Nephron progenitor cell (in vitro differentiated cells): ENCODE data around the gene LPCAT1.
"Not testable (repeated sequence)": the region's sequence is repeated elsewhere in the genome, so short reads cannot be mapped to it uniquely, and the experiment has no call there.

ENCODE experiments used
- DNase-seq: peaks from one replicate; pipeline ENCODE4 v3.0.0; 2021
- H3K27ac Mint-ChIP-seq: 2 replicates; pipeline ENCODE4 v1.8.0; 2021; ENCODE audit warnings: mild to moderate bottlenecking, moderate library complexity, mixed read lengths
- H3K27me3 Mint-ChIP-seq: 2 replicates; pipeline ENCODE4 v1.8.0; 2021; ENCODE audit warnings: mild to moderate bottlenecking, low read depth, mixed read lengths; ENCODE audit not compliant: poor library complexity
- H3K36me3 Mint-ChIP-seq: 2 replicates; pipeline ENCODE4 v1.8.0; 2021; ENCODE audit warnings: low read depth, mixed read lengths
- H3K4me1 Mint-ChIP-seq: 2 replicates; pipeline ENCODE4 v1.8.0; 2021; ENCODE audit warnings: mixed read lengths
- H3K4me3 Mint-ChIP-seq: 2 replicates; pipeline ENCODE4 v1.8.0; 2021; ENCODE audit warnings: mild to moderate bottlenecking, moderate library complexity, mixed read lengths
- H3K9me3 Mint-ChIP-seq: 2 replicates; pipeline ENCODE4 v1.8.0; 2021; ENCODE audit warnings: mild to moderate bottlenecking, moderate library complexity, mixed read lengths
- CTCF ChIP-seq: fragments of 200-600 bp; sonication (generic); IDR thresholded peaks from 2 replicates; pipeline ENCODE4 v1.5.0; 2021; ENCODE audit warnings: antibody characterized with exemption

LPCAT1 gene

GRCh38 chr5:1463326-1464095 is 60.2 kb downstream of the LPCAT1 start:
- peaks cover 77% of the 10 kb centered on the region for H3K36me3 Mint-ChIP-seq
- H3K9me3 Mint-ChIP-seq: peaks cover 13% of the 10 kb centered on the region
- no peak overlapping the region for H3K4me3 Mint-ChIP-seq
- no peak for TF ChIP-seq CTCF
- H3K27me3 Mint-ChIP-seq: no peaks in the 10 kb centered on the region
- no peaks in the 10 kb centered on the region for H3K4me1 Mint-ChIP-seq
- peak overlapping the region; percentile 51 for H3K27ac Mint-ChIP-seq
- no peak for DNase-seq

DNA sequence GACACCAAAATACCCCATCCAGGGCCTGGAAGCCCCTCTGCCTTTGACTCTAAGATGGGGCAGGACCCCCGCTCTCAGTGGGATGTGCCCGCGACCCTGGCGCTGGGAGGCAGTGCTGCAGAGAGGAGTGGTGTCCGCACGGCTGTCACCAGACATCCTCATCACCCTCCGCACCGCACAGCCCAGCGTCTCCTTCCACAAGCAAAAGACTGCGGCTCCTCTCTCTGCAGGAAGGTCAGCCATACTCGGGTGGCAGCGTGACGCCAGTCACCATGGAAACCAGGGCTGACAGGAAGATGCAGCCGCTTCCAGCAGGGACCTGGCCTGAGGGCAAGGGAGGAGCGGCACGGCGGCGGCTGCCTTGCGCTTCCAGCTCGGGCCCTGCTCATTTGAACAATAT is 61.4 kb downstream of the LPCAT1 start:
- no peak overlapping the region for H3K4me3 Mint-ChIP-seq
- peaks cover 79% of the 10 kb centered on the region for H3K36me3 Mint-ChIP-seq
- TF ChIP-seq CTCF: no peak
- H3K27ac Mint-ChIP-seq: peak overlapping the region; percentile 68
- H3K4me1 Mint-ChIP-seq: no peaks in the 10 kb centered on the region
- H3K9me3 Mint-ChIP-seq: peaks cover 25% of the 10 kb centered on the region
- no peak for DNase-seq
- H3K27me3 Mint-ChIP-seq: no peaks in the 10 kb centered on the region

DNA sequence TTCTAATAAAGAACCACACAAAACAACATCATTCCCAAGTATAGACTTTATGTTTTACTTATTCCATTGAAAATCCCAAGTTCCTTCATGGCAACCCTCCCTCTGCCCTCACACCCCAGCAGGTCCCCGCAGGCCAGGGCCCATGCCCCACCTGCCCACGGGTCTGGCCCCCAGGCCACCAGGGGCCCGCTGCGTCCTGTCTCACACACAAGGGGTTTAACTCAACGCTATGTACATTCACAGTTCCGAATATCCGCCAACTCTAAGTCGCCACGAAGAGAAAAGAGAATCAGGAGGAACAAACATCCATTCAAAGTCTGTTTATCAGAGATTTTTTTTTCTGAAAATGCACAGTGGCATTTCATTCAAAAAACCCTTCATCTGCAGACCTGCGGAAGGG is 62.4 kb downstream of the LPCAT1 start:
- H3K27me3 Mint-ChIP-seq: no peaks in the 10 kb centered on the region
- peaks cover 84% of the 10 kb centered on the region for H3K36me3 Mint-ChIP-seq
- no peak overlapping the region for H3K27ac Mint-ChIP-seq
- H3K4me3 Mint-ChIP-seq: no peak overlapping the region
- H3K9me3 Mint-ChIP-seq: peaks cover 34% of the 10 kb centered on the region
- H3K4me1 Mint-ChIP-seq: no peaks in the 10 kb centered on the region
- no peak for DNase-seq
- TF ChIP-seq CTCF: no peak

GRCh38 chr5:1460054-1460682 is 63.6 kb downstream of the LPCAT1 start:
- no peaks in the 10 kb centered on the region for H3K27me3 Mint-ChIP-seq
- peaks cover 72% of the 10 kb centered on the region for H3K36me3 Mint-ChIP-seq
- no peak for TF ChIP-seq CTCF
- no peak overlapping the region for H3K4me3 Mint-ChIP-seq
- no peak overlapping the region for H3K27ac Mint-ChIP-seq
- DNase-seq: no peak
- peaks cover 38% of the 10 kb centered on the region for H3K9me3 Mint-ChIP-seq
- no peaks in the 10 kb centered on the region for H3K4me1 Mint-ChIP-seq

- H3K4me3 Mint-ChIP-seq, H3K27ac Mint-ChIP-seq, H3K4me1 Mint-ChIP-seq, H3K27me3 Mint-ChIP-seq, DNase-seq: not testable (repeated sequence)
- Mint-ChIP-seq H3K36me3 (peaks cover 64% of the 10 kb centered on the region), H3K9me3 (peaks cover 43% of the 10 kb centered on the region)
Observed at GRCh38 chr5:1459435-1459834, 64.3 kb downstream of the LPCAT1 start.

DNA sequence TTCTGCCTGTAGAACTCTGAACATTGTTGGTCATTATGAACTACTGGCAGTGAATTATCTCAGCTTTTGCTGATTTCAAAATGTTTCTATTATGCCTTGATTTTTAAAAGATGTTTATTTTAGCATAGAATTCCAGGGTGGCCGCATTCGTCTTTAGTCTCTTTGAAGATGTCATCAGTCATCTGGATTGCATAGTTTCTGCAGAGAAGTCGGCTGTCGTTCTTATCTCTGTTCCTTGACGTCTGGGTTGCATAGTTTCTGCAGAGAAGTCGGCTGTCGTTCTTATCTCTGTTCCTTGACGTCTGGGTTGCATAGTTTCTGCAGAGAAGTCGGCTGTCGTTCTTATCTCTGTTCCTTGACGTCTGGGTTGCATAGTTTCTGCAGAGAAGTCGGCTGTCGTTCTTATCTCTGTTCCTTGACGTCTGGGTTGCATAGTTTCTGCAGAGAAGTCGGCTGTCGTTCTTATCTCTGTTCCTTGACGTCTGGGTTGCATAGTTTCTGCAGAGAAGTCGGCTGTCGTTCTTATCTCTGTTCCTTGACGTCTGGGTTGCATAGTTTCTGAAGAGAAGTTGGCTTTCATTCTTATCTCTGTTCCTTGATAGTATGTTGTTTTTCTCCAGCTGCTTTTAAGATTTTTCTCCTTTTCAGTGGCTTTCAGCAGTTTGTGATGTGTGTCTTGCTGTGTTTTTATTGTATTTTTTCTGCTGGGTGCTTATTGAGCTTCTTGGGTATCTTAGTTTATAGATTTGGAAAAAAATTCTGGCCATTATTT is 67.5 kb downstream of the LPCAT1 start:
- peaks cover 71% of the 10 kb centered on the region for H3K9me3 Mint-ChIP-seq
- H3K4me3 Mint-ChIP-seq, DNase-seq, H3K4me1 Mint-ChIP-seq, H3K27ac Mint-ChIP-seq: not testable (repeated sequence)
- peaks cover 37% of the 10 kb centered on the region for H3K36me3 Mint-ChIP-seq
- H3K27me3 Mint-ChIP-seq: peaks cover 30% of the 10 kb centered on the region
